WTC11 (cell line): ENCODE results near the gene DPP8. TPM values are rescaled to one million over a fixed set of nuclear protein-coding genes. Genes with fewer than 3 reads are reported as not detected.

Experiments
- ATAC-seq: fragments of 200-7000 bp; cut with Tn5 transposase; 2 replicates; pipeline ENCODE4 v1.10.0; 2021; ENCODE audit warnings: mild to moderate bottlenecking, moderate library complexity
- Bru-seq: library from RNA; stranded (reverse); fragments of 400-500 nt; gene quantifications from one replicate; lab custom pipeline; 2021; lab: Mats Ljungman, UMichigan
- CTCF ChIA-PET: fragments of 300-600 bp; sonication (Branson Sonifier 250); formaldehyde crosslinking; loops from one replicate; lab custom pipeline; 2021; ENCODE audit warnings: antibody characterized with exemption; lab: Charles Lee
- POLR2A ChIA-PET: fragments of 350-600 bp; sonication (Branson Sonifier 250); formaldehyde crosslinking; loops from one replicate; lab custom pipeline; 2021; ENCODE audit warnings: antibody characterized with exemption; lab: Charles Lee
- DNase-seq: peaks from one replicate; pipeline ENCODE4 v3.0.0; 2021; ENCODE audit warnings: low spot score
- H3K27ac Mint-ChIP-seq: 2 replicates; pipeline ENCODE4 v1.8.0; 2021; ENCODE audit warnings: mixed read lengths
- H3K27me3 Mint-ChIP-seq: 2 replicates; pipeline ENCODE4 v1.8.0; 2021; ENCODE audit warnings: low read depth, mild to moderate bottlenecking, moderate library complexity, mixed read lengths
- H3K36me3 Mint-ChIP-seq: 2 replicates; pipeline ENCODE4 v1.8.0; 2021; ENCODE audit warnings: mixed read lengths
- H3K4me1 Mint-ChIP-seq: 2 replicates; pipeline ENCODE4 v1.8.0; 2022; ENCODE audit warnings: mixed read lengths
- H3K4me3 Mint-ChIP-seq: 2 replicates; pipeline ENCODE4 v1.8.0; 2021; ENCODE audit warnings: mild to moderate bottlenecking, moderate library complexity, mixed read lengths
- H3K9me3 Mint-ChIP-seq: 2 replicates; pipeline ENCODE4 v1.8.0; 2021; ENCODE audit warnings: mixed read lengths
- CDX4 ChIP-seq: fragments of 250-450 bp; sonication (Bioruptor Pico); IDR thresholded peaks from 2 replicates; pipeline ENCODE4 v1.9.0; 2021; ENCODE audit warnings: moderate library complexity, mild to moderate bottlenecking, inconsistent platforms, borderline replicate concordance
- CREB1 ChIP-seq: sonication (generic); formaldehyde crosslinking; IDR thresholded peaks from 2 replicates; pipeline ENCODE4 v1.8.0; 2023; ENCODE audit warnings: mild to moderate bottlenecking, missing genetic modification reagents
- ETV6 ChIP-seq: sonication (generic); formaldehyde crosslinking; IDR thresholded peaks from 2 replicates; pipeline ENCODE4 v1.8.1; 2022; ENCODE audit warnings: mild to moderate bottlenecking, missing genetic modification reagents
- HMGA2 ChIP-seq: fragments of 250-450 bp; sonication (Bioruptor Pico); IDR thresholded peaks from 2 replicates; pipeline ENCODE4 v1.4.0; 2021; ENCODE audit warnings: mild to moderate bottlenecking, moderate library complexity
- IRF2 ChIP-seq: sonication (generic); formaldehyde crosslinking; IDR thresholded peaks from 2 replicates; pipeline ENCODE4 v1.8.0; 2022; ENCODE audit warnings: low read depth, missing genetic modification reagents, borderline replicate concordance
- MAX ChIP-seq: sonication (generic); formaldehyde crosslinking; IDR thresholded peaks from 2 replicates; pipeline ENCODE4 v1.8.0; 2022; ENCODE audit warnings: mild to moderate bottlenecking, missing genetic modification reagents
- MYBL2 ChIP-seq: sonication (generic); formaldehyde crosslinking; IDR thresholded peaks from 2 replicates; pipeline ENCODE4 v1.8.1; 2023; ENCODE audit warnings: mild to moderate bottlenecking, moderate library complexity, missing genetic modification reagents
- NFATC4 ChIP-seq: fragments of 250-450 bp; sonication (Bioruptor Pico); IDR thresholded peaks from 2 replicates; pipeline ENCODE4 v1.9.0; 2021; ENCODE audit warnings: mild to moderate bottlenecking
- NFYB ChIP-seq: sonication (generic); formaldehyde crosslinking; conservative IDR thresholded peaks from 2 replicates; pipeline ENCODE4 v1.8.0; 2022; ENCODE audit warnings: low read depth, missing genetic modification reagents
- ZNF219 ChIP-seq: sonication (generic); formaldehyde crosslinking; IDR thresholded peaks from 2 replicates; pipeline ENCODE4 v1.8.0; 2023; ENCODE audit warnings: missing genetic modification reagents, mild to moderate bottlenecking, borderline replicate concordance
- ZNF532 ChIP-seq: fragments of 250-450 bp; sonication (Bioruptor Pico); IDR thresholded peaks from 2 replicates; pipeline ENCODE4 v1.9.0; 2021; ENCODE audit warnings: mild to moderate bottlenecking, borderline replicate concordance
- long read RNA-seq, 3 experiments: library from RNA in 1 of 3; library from capped mRNA in 1 of 3; library from polyadenylated mRNA in 1 of 3; unstranded in 2 of 3; stranded (forward) in 1 of 3; transcript quantifications; one replicate each; pipeline ENCODE4 v2.0.0, GENCODE V29; 2021
- total RNA-seq: library from RNA; stranded (reverse); gene quantifications from 3 replicates; pipeline ENCODE4 v1.2.3, GENCODE V29; 2021
- TF ChIP-seq, protein P1 (sequence below): sonication (generic); formaldehyde crosslinking; IDR thresholded peaks from 2 replicates; pipeline ENCODE4 v1.8.1; 2022; ENCODE audit warnings: mild to moderate bottlenecking, moderate library complexity, missing genetic modification reagents
- TF ChIP-seq, protein P2 (sequence below): sonication (generic); formaldehyde crosslinking; IDR thresholded peaks from 2 replicates; pipeline ENCODE4 v1.8.1; 2022; ENCODE audit warnings: mild to moderate bottlenecking, missing genetic modification reagents, moderate library complexity, borderline replicate concordance
- TF ChIP-seq, protein P3 (sequence below): sonication (generic); formaldehyde crosslinking; IDR thresholded peaks from 2 replicates; pipeline ENCODE4 v1.8.0; 2023; ENCODE audit warnings: mild to moderate bottlenecking, missing genetic modification reagents
- TF ChIP-seq, protein P4 (sequence below): sonication (generic); formaldehyde crosslinking; conservative IDR thresholded peaks from 2 replicates; pipeline ENCODE4 v1.8.1; 2023; ENCODE audit warnings: mild to moderate bottlenecking, low read depth, missing genetic modification reagents, moderate library complexity
- TF ChIP-seq, protein P5 (sequence below): sonication (generic); formaldehyde crosslinking; IDR thresholded peaks from 2 replicates; pipeline ENCODE4 v1.8.0; 2022; ENCODE audit warnings: missing genetic modification reagents

The DPP8 gene
- total RNA-seq (24.0 to 31.9 TPM (median 26.4 TPM) in 3 replicates), Bru-seq, nascent RNA (percentile 81 among the genes with signal in this experiment)
- long read RNA-seq, experiment 1, transcript DPP8-201 (20 exons, 3,139 nt), result major isoform, 11 of 53 reads
- long read RNA-seq, experiment 1, partial matches to known transcripts, result 6 of 53 reads
- long read RNA-seq, experiment 1, other reads (novel, unspliced or antisense), result 34 of 53 reads
- long read RNA-seq, experiment 2, partial matches to known transcripts, result 2 of 25 reads
- long read RNA-seq, experiment 2, other reads (novel, unspliced or antisense), result 18 of 25 reads
- long read RNA-seq, experiment 3, partial matches to known transcripts, result 2 of 8 reads
- long read RNA-seq, experiment 3, other reads (novel, unspliced or antisense), result 5 of 8 reads

- DNase-seq (peak; percentile 96), ATAC-seq (peak; percentile 99)
- CTCF ChIA-PET, result interaction anchor here (0.6 to 1.1 kb wide), 20 partner anchors 13 to 886 kb away, joined by 3 to 7 read pairs (median 3); no protein-coding TSS in a partner anchor
- Mint-ChIP-seq H3K27ac (peak within 1 kb of the TSS; percentile 90), H3K9me3 (no peaks in the 10 kb centered on the region), H3K27me3 (no peaks in the 10 kb centered on the region), H3K4me1 (peaks cover 12% of the 10 kb centered on the region), H3K36me3 (peaks cover 2% of the 10 kb centered on the region; the same call in 1 of the 2 replicates), H3K4me3 (peak within 1 kb of the TSS; percentile 94)
- POLR2A ChIA-PET, result interaction anchor here (0.5 to 1.3 kb wide), 11 partner anchors 8 to 1340 kb away, joined by 3 to 8 read pairs (median 3); no protein-coding TSS in a partner anchor
- TF ChIP-seq HMGA2 (no peak), CREB1 (CRISPR knock-in tag) (peak; percentile 57; the same call in 1 of the 2 replicates), ETV6 (CRISPR knock-in tag) (peak; percentile 93), IRF2 (no peak), NFYB (CRISPR knock-in tag) (peak; percentile 29; the same call in 1 of the 2 replicates), MYBL2 (CRISPR knock-in tag) (peak; percentile 73; the same call in 1 of the 2 replicates), ZNF219 (CRISPR knock-in tag) (no peak), NFATC4 (CRISPR knock-in tag) (0 out of 2 replicates have a peak, but pooled peaks have one; percentile 32), MAX (CRISPR knock-in tag) (peak; percentile 68; the same call in 1 of the 2 replicates), CDX4 (CRISPR knock-in tag) (no peak), ZNF532 (no peak)
- TF ChIP-seq, protein P1, sequence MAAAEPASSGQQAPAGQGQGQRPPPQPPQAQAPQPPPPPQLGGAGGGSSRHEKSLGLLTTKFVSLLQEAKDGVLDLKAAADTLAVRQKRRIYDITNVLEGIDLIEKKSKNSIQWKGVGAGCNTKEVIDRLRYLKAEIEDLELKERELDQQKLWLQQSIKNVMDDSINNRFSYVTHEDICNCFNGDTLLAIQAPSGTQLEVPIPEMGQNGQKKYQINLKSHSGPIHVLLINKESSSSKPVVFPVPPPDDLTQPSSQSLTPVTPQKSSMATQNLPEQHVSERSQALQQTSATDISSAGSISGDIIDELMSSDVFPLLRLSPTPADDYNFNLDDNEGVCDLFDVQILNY, result no peak
- TF ChIP-seq, protein P2, sequence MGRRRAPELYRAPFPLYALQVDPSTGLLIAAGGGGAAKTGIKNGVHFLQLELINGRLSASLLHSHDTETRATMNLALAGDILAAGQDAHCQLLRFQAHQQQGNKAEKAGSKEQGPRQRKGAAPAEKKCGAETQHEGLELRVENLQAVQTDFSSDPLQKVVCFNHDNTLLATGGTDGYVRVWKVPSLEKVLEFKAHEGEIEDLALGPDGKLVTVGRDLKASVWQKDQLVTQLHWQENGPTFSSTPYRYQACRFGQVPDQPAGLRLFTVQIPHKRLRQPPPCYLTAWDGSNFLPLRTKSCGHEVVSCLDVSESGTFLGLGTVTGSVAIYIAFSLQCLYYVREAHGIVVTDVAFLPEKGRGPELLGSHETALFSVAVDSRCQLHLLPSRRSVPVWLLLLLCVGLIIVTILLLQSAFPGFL (CRISPR knock-in tag), result no peak
- TF ChIP-seq, protein P3, sequence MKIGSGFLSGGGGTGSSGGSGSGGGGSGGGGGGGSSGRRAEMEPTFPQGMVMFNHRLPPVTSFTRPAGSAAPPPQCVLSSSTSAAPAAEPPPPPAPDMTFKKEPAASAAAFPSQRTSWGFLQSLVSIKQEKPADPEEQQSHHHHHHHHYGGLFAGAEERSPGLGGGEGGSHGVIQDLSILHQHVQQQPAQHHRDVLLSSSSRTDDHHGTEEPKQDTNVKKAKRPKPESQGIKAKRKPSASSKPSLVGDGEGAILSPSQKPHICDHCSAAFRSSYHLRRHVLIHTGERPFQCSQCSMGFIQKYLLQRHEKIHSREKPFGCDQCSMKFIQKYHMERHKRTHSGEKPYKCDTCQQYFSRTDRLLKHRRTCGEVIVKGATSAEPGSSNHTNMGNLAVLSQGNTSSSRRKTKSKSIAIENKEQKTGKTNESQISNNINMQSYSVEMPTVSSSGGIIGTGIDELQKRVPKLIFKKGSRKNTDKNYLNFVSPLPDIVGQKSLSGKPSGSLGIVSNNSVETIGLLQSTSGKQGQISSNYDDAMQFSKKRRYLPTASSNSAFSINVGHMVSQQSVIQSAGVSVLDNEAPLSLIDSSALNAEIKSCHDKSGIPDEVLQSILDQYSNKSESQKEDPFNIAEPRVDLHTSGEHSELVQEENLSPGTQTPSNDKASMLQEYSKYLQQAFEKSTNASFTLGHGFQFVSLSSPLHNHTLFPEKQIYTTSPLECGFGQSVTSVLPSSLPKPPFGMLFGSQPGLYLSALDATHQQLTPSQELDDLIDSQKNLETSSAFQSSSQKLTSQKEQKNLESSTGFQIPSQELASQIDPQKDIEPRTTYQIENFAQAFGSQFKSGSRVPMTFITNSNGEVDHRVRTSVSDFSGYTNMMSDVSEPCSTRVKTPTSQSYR (CRISPR knock-in tag), result peak; percentile 85
- TF ChIP-seq, protein P4, sequence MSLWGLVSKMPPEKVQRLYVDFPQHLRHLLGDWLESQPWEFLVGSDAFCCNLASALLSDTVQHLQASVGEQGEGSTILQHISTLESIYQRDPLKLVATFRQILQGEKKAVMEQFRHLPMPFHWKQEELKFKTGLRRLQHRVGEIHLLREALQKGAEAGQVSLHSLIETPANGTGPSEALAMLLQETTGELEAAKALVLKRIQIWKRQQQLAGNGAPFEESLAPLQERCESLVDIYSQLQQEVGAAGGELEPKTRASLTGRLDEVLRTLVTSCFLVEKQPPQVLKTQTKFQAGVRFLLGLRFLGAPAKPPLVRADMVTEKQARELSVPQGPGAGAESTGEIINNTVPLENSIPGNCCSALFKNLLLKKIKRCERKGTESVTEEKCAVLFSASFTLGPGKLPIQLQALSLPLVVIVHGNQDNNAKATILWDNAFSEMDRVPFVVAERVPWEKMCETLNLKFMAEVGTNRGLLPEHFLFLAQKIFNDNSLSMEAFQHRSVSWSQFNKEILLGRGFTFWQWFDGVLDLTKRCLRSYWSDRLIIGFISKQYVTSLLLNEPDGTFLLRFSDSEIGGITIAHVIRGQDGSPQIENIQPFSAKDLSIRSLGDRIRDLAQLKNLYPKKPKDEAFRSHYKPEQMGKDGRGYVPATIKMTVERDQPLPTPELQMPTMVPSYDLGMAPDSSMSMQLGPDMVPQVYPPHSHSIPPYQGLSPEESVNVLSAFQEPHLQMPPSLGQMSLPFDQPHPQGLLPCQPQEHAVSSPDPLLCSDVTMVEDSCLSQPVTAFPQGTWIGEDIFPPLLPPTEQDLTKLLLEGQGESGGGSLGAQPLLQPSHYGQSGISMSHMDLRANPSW (CRISPR knock-in tag), result 0 out of 2 replicates have a peak, but pooled peaks have one; percentile 58
- TF ChIP-seq, protein P5, sequence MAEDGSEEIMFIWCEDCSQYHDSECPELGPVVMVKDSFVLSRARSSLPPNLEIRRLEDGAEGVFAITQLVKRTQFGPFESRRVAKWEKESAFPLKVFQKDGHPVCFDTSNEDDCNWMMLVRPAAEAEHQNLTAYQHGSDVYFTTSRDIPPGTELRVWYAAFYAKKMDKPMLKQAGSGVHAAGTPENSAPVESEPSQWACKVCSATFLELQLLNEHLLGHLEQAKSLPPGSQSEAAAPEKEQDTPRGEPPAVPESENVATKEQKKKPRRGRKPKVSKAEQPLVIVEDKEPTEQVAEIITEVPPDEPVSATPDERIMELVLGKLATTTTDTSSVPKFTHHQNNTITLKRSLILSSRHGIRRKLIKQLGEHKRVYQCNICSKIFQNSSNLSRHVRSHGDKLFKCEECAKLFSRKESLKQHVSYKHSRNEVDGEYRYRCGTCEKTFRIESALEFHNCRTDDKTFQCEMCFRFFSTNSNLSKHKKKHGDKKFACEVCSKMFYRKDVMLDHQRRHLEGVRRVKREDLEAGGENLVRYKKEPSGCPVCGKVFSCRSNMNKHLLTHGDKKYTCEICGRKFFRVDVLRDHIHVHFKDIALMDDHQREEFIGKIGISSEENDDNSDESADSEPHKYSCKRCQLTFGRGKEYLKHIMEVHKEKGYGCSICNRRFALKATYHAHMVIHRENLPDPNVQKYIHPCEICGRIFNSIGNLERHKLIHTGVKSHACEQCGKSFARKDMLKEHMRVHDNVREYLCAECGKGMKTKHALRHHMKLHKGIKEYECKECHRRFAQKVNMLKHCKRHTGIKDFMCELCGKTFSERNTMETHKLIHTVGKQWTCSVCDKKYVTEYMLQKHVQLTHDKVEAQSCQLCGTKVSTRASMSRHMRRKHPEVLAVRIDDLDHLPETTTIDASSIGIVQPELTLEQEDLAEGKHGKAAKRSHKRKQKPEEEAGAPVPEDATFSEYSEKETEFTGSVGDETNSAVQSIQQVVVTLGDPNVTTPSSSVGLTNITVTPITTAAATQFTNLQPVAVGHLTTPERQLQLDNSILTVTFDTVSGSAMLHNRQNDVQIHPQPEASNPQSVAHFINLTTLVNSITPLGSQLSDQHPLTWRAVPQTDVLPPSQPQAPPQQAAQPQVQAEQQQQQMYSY (CRISPR knock-in tag), result peak; percentile 53; the same call in 1 of the 2 replicates
Measured at GRCh38 chr15:65516997-65517865, at the start of gene DPP8. Gene DPP8, minus strand, starts transcription at chr15:65517689. Its CDS starts 5,136 bp downstream, at chr15:65512553.
